GM21825 (cell line): ENCODE data around the gene SPATA32.

Experiments used
- ATAC-seq: cut with Tn5 transposase; IDR thresholded peaks from one replicate; pipeline ENCODE4 v1.9.1; 2021; ENCODE audit warnings: mild to moderate bottlenecking, moderate library complexity; ENCODE audit not compliant: unreplicated experiment

Gene SPATA32

GRCh38 chr17:45230410-45230786 is 31.5 kb downstream of the SPATA32 start:
- no peak for ATAC-seq

DNA sequence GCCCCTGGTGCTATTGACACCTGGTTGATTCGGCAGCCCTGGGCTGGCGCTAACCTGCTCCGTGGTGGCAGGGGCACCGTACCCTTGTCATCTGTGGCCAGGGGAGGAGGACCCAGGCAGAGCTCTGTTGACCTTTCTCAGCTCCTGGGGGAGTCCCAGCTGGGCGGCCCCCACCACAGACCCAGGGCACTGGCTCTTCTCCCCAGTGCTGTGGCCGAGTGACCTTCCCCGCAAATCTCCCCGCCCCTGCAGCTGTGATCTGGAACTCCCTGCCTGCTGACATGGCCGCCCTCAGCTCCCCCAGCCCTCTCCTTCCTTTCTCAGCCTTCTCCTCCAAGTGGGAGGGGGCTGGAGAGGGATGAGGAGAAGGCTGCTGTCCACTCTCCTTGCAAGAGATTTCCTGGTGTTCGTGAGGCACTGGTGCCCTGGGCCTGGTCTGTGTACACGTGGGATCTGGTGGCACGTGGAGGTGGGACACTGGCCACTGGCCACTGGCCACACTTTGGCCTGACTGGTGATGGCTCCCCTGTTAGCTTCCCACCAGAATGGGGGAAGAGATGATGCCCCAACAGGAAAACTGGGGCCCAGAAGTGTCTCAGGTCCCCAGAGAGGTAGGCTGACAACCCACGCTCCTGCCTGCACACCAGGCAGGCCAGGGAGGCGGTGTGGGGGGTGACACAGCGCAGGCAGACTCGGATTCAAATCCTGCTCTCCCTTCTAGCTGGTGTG is 32.0 kb downstream of the SPATA32 start:
- no peak for ATAC-seq

DNA sequence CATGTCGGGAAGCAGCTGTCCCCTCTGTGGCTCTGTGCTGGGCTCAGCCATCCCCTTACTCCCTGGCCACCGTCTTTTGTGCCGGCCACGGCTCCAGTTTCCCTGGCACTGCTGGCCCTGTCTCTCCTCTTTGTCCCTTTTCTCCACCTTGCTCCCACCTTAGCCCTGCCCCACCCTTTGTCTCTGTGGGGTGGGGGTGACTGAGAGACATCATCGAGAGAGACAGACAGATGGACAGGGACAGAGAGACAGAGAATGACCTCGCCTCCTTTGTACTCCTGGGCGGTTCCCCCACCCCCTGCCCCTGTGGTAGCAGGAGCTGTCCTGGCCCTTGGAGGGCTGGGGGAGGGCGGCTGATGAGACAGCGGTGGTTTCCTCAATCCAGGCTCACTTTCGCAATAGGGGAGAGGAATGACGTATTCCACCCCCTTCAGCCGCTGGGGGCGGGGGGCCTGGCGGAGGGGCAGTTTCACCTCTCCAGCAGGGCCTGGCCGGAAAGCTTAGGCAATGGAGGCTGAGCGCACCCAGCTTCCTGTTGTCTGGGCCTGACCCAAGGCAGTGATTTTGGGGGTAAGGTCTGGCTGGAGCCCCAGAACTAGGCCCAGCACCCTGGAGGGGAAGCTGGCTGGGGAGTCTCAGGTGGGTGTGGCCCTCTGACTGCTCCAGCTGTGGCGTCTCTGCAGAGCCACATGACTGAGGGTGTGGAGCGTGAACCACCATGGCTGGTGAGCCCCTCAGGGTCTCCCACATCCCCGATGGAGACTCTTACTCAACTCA is 32.9 kb downstream of the SPATA32 start:
- peak; percentile 33 for ATAC-seq

GRCh38 chr17:45227926-45228762 is 33.8 kb downstream of the SPATA32 start:
- no peak for ATAC-seq

- peak; percentile 28 for ATAC-seq
These were observed 34.6 kb downstream of the SPATA32 start for GRCh38 chr17:45227101-45227925.

GRCh38 chr17:45226576-45226975 is 35.3 kb downstream of the SPATA32 start:
- no peak for ATAC-seq

DNA sequence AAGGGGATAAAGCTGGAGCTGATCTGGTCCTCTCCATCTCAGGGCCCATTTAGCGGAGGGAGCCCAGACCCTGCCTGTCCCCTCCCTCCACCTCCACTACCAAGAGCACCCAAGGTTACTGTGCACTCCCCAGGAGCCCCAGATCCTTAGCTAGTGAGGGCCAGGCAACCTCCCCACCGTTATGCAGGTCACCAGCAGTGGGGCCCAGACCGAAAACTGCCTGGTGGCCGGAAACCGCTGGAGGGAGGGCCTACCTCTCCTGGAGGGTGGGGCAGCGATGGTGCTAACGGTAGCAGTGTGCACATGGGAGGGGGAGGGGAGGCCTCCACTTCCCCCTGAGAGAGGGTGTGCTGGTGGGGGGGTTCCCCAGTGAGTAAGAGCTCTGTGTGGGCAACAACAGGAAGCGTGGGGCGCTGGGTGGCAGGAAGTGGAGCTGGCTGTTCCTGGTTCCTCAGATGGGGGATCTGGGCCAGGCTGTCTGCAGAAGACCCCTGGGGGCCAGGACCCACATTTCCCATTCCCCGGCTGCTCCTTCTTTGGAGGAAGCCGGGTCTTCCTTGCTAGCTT is 35.8 kb downstream of the SPATA32 start:
- peak; percentile 39 for ATAC-seq

DNA sequence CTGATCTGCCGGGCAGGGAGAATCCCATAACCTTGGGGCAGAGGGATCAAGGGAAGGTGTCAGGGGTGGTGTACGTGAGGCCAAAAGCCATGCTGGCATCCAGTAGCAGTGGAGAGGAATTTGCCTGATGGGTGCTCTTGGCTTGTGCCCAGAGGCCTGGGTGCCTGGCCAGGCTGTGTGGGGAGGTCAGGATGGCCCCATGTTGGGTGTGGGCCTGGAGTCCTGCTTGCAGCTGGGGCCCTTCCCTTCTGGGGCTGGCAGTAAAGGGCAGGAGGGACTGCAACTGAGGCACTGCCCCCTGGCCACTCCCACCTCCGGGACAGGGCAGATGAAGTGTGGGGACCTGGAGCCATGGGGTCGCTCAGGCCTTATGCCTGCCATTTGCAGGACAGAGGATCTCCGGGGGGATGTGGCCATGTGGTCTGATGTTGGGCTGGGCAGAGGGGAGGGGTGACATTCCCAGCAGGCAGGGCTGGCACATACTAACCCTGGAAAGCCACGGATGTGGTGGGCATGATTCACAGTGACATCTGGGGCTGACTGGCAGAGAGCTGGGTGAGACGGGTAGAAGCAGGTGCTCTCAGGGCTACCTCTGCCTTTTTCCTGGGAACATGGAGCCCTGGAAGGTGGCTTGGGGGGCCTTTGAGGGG is 36.7 kb downstream of the SPATA32 start:
- no peak for ATAC-seq

DNA sequence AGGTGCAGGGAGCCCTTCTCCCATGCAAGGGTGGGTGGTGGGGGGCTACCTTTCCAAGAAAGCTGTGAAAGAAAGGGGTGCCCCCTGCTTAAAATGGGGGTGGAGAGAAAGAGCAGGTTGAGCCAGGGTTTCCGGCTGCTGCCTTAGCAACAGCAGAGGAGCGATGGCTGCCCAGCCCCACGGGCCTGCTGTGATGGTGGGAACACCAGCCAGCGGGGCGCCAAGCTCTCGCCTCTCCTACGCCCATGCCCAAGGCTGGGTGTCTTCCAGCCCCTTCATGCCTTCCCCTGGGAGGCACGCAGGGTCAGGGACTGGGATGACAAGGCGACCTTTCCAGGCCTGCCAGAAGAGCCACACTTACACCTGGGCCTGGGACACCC is 37.2 kb downstream of the SPATA32 start:
- ATAC-seq = no peak

DNA sequence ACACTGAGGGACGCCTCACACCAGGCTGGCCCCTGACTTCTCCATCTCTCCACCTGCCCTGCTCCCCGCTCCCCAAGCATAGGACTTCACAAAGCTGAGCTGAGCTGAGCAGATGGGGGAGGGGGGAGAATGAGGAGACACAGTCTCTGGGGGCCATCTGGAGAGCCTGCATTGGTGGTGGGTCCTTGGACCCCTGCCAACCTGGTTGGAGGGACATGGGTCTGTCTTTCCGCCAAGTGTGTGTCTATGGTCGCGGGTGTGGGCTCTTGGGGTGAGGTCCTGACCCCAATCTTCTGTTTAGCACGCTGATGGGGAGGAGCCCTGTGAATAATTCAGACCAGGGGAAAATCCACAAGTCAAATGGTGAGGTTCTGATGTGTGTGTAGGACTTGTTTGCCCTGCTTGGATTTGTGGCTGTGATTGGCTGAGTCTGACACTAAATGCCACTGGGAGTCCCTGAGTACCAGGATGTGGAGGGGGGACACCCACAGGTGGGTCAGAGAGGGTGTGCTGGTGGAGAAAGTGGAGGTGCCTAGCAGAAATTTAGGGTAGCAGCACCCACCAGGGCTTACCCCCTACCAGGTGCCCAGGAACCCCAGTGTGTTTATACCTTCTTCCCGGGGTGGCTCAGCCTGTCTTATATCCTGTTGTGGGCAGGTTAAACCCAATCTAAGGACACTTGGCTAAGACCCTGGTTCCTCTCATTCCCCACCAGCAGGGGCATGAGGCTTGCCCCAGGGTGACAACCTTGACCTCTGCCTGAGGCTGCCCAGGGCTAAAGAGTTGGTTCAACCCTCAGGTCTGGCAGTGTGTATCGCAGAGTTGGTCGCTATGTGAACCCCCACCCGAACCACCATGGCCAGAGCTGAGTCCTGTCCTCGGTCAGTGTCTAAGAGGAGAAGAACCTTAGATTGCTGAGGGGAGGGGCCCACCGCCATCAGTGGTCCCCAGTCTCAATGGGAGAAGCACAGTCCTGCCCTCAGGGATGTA is 38.1 kb downstream of the SPATA32 start:
- ATAC-seq = no peak

DNA sequence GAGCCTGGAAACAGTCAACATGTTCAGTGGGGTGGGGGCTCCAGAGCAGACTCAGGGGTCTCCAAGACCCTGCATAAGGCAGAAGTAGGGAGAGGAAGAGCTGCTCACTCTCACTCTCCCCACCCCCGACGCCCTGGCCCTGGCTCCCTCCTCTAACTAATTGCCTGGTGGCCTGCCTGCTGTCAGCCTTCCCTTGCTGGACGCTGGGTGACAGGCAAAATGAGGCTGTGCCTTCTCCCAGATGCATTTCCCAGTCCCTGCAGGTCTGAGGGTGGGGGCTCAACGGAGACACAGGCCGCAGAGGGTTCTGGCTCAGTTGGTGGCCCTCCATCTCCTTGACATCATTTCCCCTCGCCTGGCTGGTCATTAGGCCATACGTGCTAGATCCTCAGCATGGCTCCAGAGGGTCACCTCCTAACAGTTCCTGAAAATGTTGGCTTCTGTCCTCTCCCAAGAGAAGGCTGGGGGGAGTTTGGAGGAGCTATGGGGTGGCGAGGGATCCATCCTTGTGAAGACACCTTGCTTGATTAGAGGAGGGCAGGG is 38.8 kb downstream of the SPATA32 start:
- no peak for ATAC-seq

GRCh38 chr17:45222289-45222995 is 39.5 kb downstream of the SPATA32 start:
- no peak for ATAC-seq

- no peak for ATAC-seq
These were observed 39.9 kb downstream of the SPATA32 start for GRCh38 chr17:45222014-45222288.

GRCh38 chr17:45221081-45222013 is 40.5 kb downstream of the SPATA32 start, which contains the start of gene FMNL1:
Gene FMNL1 (plus strand): TSS chr17:45221885. CDS start chr17:45222125, 240 bp downstream.
- ATAC-seq = peak; percentile 23

DNA sequence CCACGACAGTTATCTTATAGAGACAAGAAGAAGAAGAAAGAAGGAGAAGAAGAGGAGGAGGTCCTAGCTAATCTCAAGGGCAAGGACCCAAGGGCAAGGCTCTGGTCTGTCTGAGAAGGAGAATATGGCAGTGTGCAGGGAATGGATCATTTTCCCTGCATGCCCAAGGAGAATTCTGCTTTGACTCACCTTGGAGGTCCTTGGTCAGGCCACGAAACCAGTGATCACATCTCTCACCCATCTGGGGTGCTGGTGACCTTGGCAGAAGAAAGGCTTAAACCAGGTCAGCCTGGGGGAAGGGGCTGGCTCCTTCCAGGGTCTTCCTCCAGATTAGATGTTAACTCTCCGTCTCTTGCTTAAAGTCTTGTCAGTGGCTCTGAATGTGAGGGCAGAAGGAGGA is 41.8 kb downstream of the SPATA32 start:
- no peak for ATAC-seq

GRCh38 chr17:45218895-45219661 is 42.8 kb downstream of the SPATA32 start:
- no peak for ATAC-seq
